Dermis microvascular lymphatic vessel endothelial cell (primary cell): Measurements from ENCODE around the gene AFAP1L1. TPM values are rescaled to one million over a fixed set of nuclear protein-coding genes. Genes with fewer than 3 reads are reported as not detected.

Source experiments
- DNase-seq, 2 donors: peaks; one replicate each; pipeline versions ENCODE4 v3.0.0 to v3.0.0-alpha.2; 2010; ENCODE audit warnings: low read depth in 2 of 2
- total RNA-seq: library from RNA; depleted of rRNA; stranded (reverse); fragments of >200 nt; gene quantifications from 2 replicates; pipeline ENCODE4 v1.2.1, GENCODE V29; 2014

Gene AFAP1L1
- 144 and 264 TPM in 2 replicates for total RNA-seq

GRCh38 chr5:149271716-149272563, at the start of gene AFAP1L1:
AFAP1L1 (plus strand) TSS chr5:149271859; CDS start chr5:149271969, 110 bp downstream.
- DNase-seq = peak; percentile 58 to 80

- DNase-seq = no peak
Observed at GRCh38 chr5:149223081-149223848, 48.4 kb upstream of the AFAP1L1 start.

GRCh38 chr5:149224282-149224681, 47.4 kb upstream of the AFAP1L1 start:
- no peak for DNase-seq

GRCh38 chr5:149227168-149227826, 44.4 kb upstream of the AFAP1L1 start:
- peak; percentile 61 to 84 for DNase-seq

- DNase-seq = peak; percentile 96 to 97
Observed at GRCh38 chr5:149228618-149229297, 42.9 kb upstream of the AFAP1L1 start.

- DNase-seq = no peak
Observed at GRCh38 chr5:149229298-149229937, 42.2 kb upstream of the AFAP1L1 start.

- DNase-seq = no peak
Observed at GRCh38 chr5:149235841-149236240, 35.8 kb upstream of the AFAP1L1 start.

GRCh38 chr5:149237662-149238061, 34.0 kb upstream of the AFAP1L1 start:
- DNase-seq = peak in 1 of 2 donors; percentile 35

GRCh38 chr5:149238540-149238939, 33.1 kb upstream of the AFAP1L1 start:
- peak in 1 of 2 donors; percentile 21 for DNase-seq

- DNase-seq = no peak
Observed at GRCh38 chr5:149239917-149240316, 31.7 kb upstream of the AFAP1L1 start.

- DNase-seq = peak in 1 of 2 donors; percentile 63
Observed at GRCh38 chr5:149240354-149240998, 31.2 kb upstream of the AFAP1L1 start.

- DNase-seq = no peak
Observed at GRCh38 chr5:149242339-149242738, 29.3 kb upstream of the AFAP1L1 start.

- no peak for DNase-seq
Observed at GRCh38 chr5:149246906-149247305, 24.8 kb upstream of the AFAP1L1 start.

- DNase-seq = no peak
Observed at GRCh38 chr5:149247726-149248125, 23.9 kb upstream of the AFAP1L1 start.

GRCh38 chr5:149251546-149251945, 20.1 kb upstream of the AFAP1L1 start:
- DNase-seq = no peak

- DNase-seq = no peak
Observed at GRCh38 chr5:149254506-149254905, 17.2 kb upstream of the AFAP1L1 start.

GRCh38 chr5:149256451-149256850, 15.2 kb upstream of the AFAP1L1 start:
- DNase-seq = no peak

GRCh38 chr5:149257131-149257530, 14.5 kb upstream of the AFAP1L1 start:
- no peak for DNase-seq

- no peak for DNase-seq
Observed at GRCh38 chr5:149257889-149258705, 13.6 kb upstream of the AFAP1L1 start.
